Mononuclear cell (primary cell): ENCODE results near the gene ERCC8. TPM values are rescaled to one million over a fixed set of nuclear protein-coding genes. Genes with fewer than 3 reads are reported as not detected.

Experiments
- H3K27me3 ChIP-seq: 2 replicates; pipeline ENCODE4 v1.6.0; 2011; ENCODE audit warnings: low read length, control low read depth; ENCODE audit not compliant: insufficient read depth
- H3K4me1 ChIP-seq: 2 replicates; pipeline ENCODE4 v1.5.1; 2011; ENCODE audit warnings: mild to moderate bottlenecking, low read length, control low read depth; ENCODE audit not compliant: insufficient read depth
- H3K4me3 ChIP-seq: 2 replicates; pipeline ENCODE4 v1.5.1; 2011; ENCODE audit warnings: mild to moderate bottlenecking, low read length, moderate library complexity
- H3K9me3 ChIP-seq: 2 replicates; pipeline ENCODE4 v1.5.1; 2011; ENCODE audit warnings: low read depth, mild to moderate bottlenecking, control low read depth, low read length
- total RNA-seq: library from RNA; depleted of rRNA; stranded (reverse); fragments of >200 nt; gene quantifications from one replicate; pipeline ENCODE4 v1.2.3, GENCODE V29; 2012

Gene ERCC8
- total RNA-seq, 1 donor, result 15.6 TPM

DNA sequence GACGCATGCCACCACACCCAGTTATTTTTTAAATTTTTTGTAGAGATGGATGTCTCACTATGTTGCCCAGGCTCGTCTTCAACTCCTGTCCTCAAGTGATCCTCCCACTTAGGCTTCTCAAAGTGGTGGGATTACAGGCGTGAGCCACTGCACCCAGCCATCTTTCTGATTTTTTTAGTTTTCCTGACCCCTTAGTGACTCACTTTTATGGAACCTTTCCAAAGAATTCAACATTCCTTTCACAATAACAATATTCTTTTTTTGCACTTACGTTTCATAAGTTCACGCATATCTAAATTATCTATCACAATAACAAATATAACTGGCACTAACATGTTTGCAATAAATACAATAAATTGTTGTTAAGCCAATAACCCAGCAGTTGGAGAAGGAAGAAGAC lies 109.3 kb downstream of the ERCC8 start:
- H3K4me1 ChIP-seq, result no peaks in the 10 kb centered on the region
- no peaks in the 10 kb centered on the region for H3K9me3 ChIP-seq
- H3K4me3 ChIP-seq, result no peak overlapping the region
- no peaks in the 10 kb centered on the region for H3K27me3 ChIP-seq

DNA sequence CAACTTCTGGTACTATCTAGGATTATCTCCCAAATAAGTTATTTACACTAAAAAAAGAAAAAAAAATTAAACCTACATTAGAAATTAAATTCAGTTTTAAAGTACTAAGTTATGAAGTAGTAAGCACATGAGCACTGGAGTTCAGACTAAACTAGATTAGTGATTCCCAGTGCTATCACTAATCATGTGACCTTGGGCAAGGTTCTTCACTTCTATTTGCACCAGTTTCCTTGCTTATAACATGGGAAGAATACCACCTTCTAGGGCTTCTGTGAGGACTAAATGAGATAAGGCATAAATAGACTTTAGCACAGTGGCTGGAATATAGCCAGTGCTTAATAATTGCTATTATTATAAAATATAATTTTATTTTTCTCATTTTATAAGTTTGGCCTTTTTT lies 111.3 kb downstream of the ERCC8 start:
- H3K4me1 ChIP-seq, result no peaks in the 10 kb centered on the region
- no peaks in the 10 kb centered on the region for H3K27me3 ChIP-seq
- H3K9me3 ChIP-seq, result no peaks in the 10 kb centered on the region
- no peak overlapping the region for H3K4me3 ChIP-seq

DNA sequence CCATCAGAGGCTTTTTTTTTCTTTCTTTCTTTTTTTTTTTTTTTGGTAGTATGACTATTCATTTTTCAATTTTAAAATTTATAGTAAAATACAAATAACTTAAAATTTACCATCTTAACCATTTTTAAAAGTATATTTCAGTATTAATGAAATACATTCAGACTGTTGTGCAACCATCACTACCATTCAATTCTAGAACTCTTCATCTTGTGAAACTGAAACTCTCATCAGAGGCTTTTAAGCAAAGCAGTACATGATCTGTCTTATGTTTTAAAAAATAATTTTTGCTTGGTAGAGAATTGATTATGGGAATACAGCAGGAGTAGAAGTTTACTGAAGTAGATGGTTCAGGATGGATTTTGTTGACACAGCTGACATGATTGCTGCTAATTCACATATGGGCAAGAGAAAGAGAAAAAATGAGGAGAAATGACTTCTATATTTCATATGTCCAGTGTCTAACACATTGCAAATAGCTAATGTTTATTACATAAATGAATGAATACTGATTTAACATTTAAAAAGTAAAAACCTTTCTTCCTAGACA lies 114.2 kb downstream of the ERCC8 start:
- Histone ChIP-seq H3K27me3 (no peaks in the 10 kb centered on the region), H3K9me3 (no peaks in the 10 kb centered on the region), H3K4me3 (no peak overlapping the region), H3K4me1 (no peaks in the 10 kb centered on the region)

DNA sequence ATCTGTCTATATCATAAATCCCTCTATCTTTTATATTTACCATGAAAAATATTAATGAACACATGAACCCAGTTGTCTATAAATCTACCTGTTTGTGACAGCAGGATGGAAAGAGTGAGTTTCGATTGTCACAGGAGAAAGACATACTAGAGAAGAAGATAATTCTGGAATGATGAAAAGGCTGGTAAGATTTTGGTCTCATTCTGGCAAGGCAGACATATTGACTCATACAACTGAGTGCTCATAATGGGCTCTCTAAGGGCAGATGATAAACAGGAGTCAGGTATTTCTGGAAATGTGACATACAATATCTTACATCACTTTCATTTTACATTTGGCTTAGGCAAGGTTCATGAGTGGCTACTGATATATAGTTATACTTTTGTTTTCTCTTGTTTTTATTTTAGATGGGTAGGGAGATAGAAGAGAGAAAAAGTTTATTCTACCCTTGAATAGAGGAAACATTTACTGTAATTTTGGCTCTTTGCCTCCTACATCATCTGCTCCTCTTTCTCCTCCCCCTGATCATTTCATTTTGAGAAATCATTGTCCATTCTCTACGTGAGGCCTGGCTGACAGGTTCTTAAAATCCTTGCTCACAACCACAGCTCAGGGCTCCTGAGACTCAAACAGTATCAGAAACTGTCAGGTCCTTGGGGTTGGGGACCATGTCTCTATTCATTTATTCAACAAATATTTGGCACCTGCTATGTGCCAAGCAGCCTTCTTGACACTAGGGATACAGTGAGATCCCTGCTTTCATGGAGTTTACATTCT lies 115.2 kb downstream of the ERCC8 start:
- no peak overlapping the region for H3K4me3 ChIP-seq
- no peaks in the 10 kb centered on the region for H3K4me1 ChIP-seq
- H3K27me3 ChIP-seq, result no peaks in the 10 kb centered on the region
- no peaks in the 10 kb centered on the region for H3K9me3 ChIP-seq

DNA sequence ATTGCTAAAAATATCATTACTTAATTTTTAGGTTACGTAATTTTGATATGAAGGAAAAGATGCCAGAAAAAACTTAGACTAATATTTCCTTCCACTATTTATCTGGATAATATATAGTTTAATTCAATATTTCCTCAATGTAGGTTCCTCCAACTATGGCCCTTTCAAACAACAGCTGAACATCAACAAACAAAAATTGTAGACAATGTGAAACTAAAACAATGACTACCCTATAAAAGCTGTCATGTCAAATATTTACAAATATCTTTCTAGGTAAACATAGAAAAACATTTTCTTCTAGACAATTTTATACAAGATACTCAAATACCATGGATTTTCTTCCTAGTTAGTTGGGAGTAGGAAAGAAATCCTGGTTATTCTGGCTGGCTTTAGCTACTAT lies 117.7 kb downstream of the ERCC8 start:
- Histone ChIP-seq H3K4me1 (no peaks in the 10 kb centered on the region), H3K9me3 (no peaks in the 10 kb centered on the region), H3K4me3 (no peak overlapping the region), H3K27me3 (no peaks in the 10 kb centered on the region)

DNA sequence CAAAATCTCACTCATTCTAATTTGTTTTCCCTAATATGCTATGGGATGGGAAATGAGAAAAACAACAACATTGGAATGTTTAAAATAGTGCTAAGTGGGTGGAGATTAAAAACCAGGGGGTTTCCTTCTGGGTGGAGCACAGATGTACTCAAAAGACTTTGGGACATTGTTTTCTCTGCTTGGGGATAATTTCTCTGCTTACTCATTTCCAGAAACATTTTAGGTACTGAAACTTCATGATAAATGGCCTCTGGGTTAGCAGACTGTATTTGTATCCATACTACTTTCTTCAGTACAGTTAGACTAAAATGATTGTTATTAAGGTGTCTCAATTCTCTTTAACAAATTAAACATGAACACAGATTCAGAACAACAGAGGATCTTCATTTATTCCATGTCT lies 118.2 kb downstream of the ERCC8 start:
- Histone ChIP-seq H3K9me3 (no peaks in the 10 kb centered on the region), H3K4me1 (peaks cover under 1% of the 10 kb centered on the region), H3K27me3 (no peaks in the 10 kb centered on the region), H3K4me3 (no peak overlapping the region)

Other genes starting within 250 kb of the ERCC8 start
- gene DEPDC1B, start 244.9 kb downstream of the ERCC8 start, total RNA-seq, result 0.63 TPM
- 23.2 TPM for gene ELOVL7, start 100.8 kb downstream of the ERCC8 start, total RNA-seq
- 5.7 TPM for gene NDUFAF2, start 135 bp upstream of the ERCC8 start, total RNA-seq
- gene SMIM15, start 217.4 kb upstream of the ERCC8 start, total RNA-seq, result 17.4 TPM